Measurements from ENCODE around the gene CD2AP. TPM values are rescaled to one million over a fixed set of nuclear protein-coding genes. Genes with fewer than 3 reads are reported as not detected.

Gene CD2AP
- total RNA-seq, 3 donors from 2014 or later = 61.7 to 173 (median 104) TPM

GRCh38 chr6:47495207-47495606 is 17.6 kb downstream of the CD2AP start:
- DNase-seq (no peak), ATAC-seq (no peak)
- Histone ChIP-seq H3K4me1 (ENCODE audit: low read depth) (peaks cover 17% of the 10 kb centered on the region), H3K36me3 (ENCODE audit: low read depth) (no peaks in the 10 kb centered on the region), H3K4me3 (no peak overlapping the region), H3K9me3 (no peaks in the 10 kb centered on the region)
- no peak for TF ChIP-seq CTCF (IDR thresholded peaks at IDR 0.05)
- intact Hi-C loops (cut with DNase I, micrococcal nuclease) = no loop called here

GRCh38 chr6:47495954-47496545 is 18.5 kb downstream of the CD2AP start:
- ATAC-seq (no peak), DNase-seq (no peak)
- TF ChIP-seq CTCF (IDR thresholded peaks at IDR 0.05) = no peak
- H3K9me3 ChIP-seq = no peaks in the 10 kb centered on the region
- no peaks in the 10 kb centered on the region for H3K36me3 ChIP-seq (ENCODE audit: low read depth)
- intact Hi-C loops (cut with DNase I, micrococcal nuclease) = no loop called here
- no peak overlapping the region for H3K4me3 ChIP-seq
- peaks cover 23% of the 10 kb centered on the region for H3K4me1 ChIP-seq (ENCODE audit: low read depth)

DNA sequence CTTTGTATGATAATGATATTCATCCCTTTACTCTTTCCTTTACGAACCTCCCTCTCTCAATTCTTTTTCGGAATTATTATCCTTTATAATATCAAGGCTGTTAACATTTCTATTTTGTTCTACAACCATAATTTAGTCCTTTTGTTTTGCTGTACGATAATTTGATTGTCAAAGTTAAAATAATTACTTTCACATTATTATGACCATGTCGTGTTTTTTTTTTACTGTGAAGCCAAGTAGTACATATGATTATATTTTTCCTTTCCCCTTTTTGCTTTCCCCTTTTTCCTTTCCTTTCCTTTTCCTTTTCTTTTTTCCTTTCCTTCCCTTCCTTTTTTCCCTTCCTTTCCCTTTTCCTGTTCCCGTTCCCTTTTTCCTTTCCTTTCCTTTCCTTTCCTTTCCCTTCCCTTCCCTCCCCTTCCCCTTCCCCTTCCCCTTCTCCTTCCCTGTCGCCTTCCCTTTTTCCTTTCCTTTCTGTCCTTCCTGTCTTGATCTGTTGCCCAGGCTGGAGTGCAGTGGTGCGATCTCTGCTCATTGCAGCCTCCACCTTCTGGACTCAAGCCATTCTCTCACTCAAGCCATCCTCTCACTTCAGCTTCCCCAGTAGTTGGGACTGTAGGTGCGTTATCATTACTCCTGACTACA is 19.5 kb downstream of the CD2AP start:
- H3K4me1 ChIP-seq (ENCODE audit: low read depth) = peaks cover 28% of the 10 kb centered on the region
- no peak for TF ChIP-seq CTCF (IDR thresholded peaks at IDR 0.05)
- intact Hi-C loops (cut with DNase I, micrococcal nuclease) = no loop called here
- no peaks in the 10 kb centered on the region for H3K9me3 ChIP-seq
- no peaks in the 10 kb centered on the region for H3K36me3 ChIP-seq (ENCODE audit: low read depth)
- ATAC-seq (no peak), DNase-seq (no peak)
- no peak overlapping the region for H3K4me3 ChIP-seq

- ATAC-seq (no peak), DNase-seq (no peak)
- intact Hi-C loops (cut with DNase I, micrococcal nuclease) = no loop called here
- no peaks in the 10 kb centered on the region for H3K36me3 ChIP-seq (ENCODE audit: low read depth)
- no peak overlapping the region for H3K4me3 ChIP-seq
- no peaks in the 10 kb centered on the region for H3K9me3 ChIP-seq
- TF ChIP-seq CTCF (IDR thresholded peaks at IDR 0.05) = no peak
- peaks cover 47% of the 10 kb centered on the region for H3K4me1 ChIP-seq (ENCODE audit: low read depth)
Measured at GRCh38 chr6:47502920-47503319, 25.3 kb downstream of the CD2AP start.

- no peak for DNase-seq
- H3K9me3 ChIP-seq = peaks cover 15% of the 10 kb centered on the region
- H3K4me3 ChIP-seq = no peak overlapping the region
- TF ChIP-seq CTCF (IDR thresholded peaks at IDR 0.05) = no peak
- H3K4me1 ChIP-seq (ENCODE audit: low read depth) = peaks cover 18% of the 10 kb centered on the region
- intact Hi-C loops (cut with DNase I, micrococcal nuclease) = no loop called here
- ATAC-seq = peak; percentile 77
- H3K36me3 ChIP-seq (ENCODE audit: low read depth) = no peaks in the 10 kb centered on the region
Measured at GRCh38 chr6:47509937-47510336, 32.3 kb downstream of the CD2AP start.
